Activated B cell treated with CpG ODN at 0.5 μM for 24 hours (primary cell): ENCODE data around the gene COPE. TPM values are rescaled to one million over a fixed set of nuclear protein-coding genes. Genes with fewer than 3 reads are reported as not detected.
"Not testable (repeated sequence)": the region's sequence is repeated elsewhere in the genome, so short reads cannot be mapped to it uniquely, and the experiment has no call there.

ENCODE experiments used
- ATAC-seq: fragments of 200-7000 bp; cut with Tn5 transposase; one replicate; pipeline ENCODE4 v1.10.0; 2021; ENCODE audit warnings: low read depth, mild to moderate bottlenecking, moderate library complexity
- CTCF ChIA-PET: fragments of 350-600 bp; sonication (Branson Sonifier 250); formaldehyde crosslinking; loops from one replicate; lab custom pipeline; 2021; ENCODE audit warnings: antibody characterized with exemption; lab: Charles Lee
- POLR2A ChIA-PET: fragments of 350-600 bp; sonication (Branson Sonifier 250); formaldehyde crosslinking; loops from one replicate; lab custom pipeline; 2021; ENCODE audit warnings: antibody characterized with exemption; lab: Charles Lee
- DNase-seq: peaks from one replicate; pipeline ENCODE4 v3.0.0; 2022
- H3K27ac Mint-ChIP-seq: one replicate; pipeline ENCODE4 v1.8.0; 2020; ENCODE audit warnings: mixed read lengths
- H3K27me3 Mint-ChIP-seq: one replicate; pipeline ENCODE4 v1.8.0; 2021; ENCODE audit warnings: mixed read lengths
- H3K36me3 Mint-ChIP-seq: one replicate; pipeline ENCODE4 v1.8.0; 2021; ENCODE audit warnings: low read depth, mixed read lengths
- H3K4me1 Mint-ChIP-seq: one replicate; pipeline ENCODE4 v1.8.0; 2021; ENCODE audit warnings: mixed read lengths
- H3K4me3 Mint-ChIP-seq: one replicate; pipeline ENCODE4 v1.8.0; 2020; ENCODE audit warnings: mild to moderate bottlenecking, mixed read lengths
- H3K9me3 Mint-ChIP-seq: one replicate; pipeline ENCODE4 v1.8.0; 2020; ENCODE audit warnings: mixed read lengths
- CTCF ChIP-seq: fragments of 200-600 bp; IDR thresholded peaks from one replicate; pipeline ENCODE4 v1.8.0; 2022; ENCODE audit warnings: antibody characterized with exemption, mild to moderate bottlenecking
- intact Hi-C: fragments of 100-400 bp; cut with micrococcal nuclease; formaldehyde crosslinking; loops from one replicate; pipeline ENCODE4 v1.15.1; 2024
- total RNA-seq: library from RNA; stranded (reverse); gene quantifications from 2 replicates; pipeline ENCODE4 v1.2.3, GENCODE V29; 2022

COPE gene
- total RNA-seq, 1 donor from 2014 or later: 253 TPM

- DNase-seq: no peak
- Mint-ChIP-seq H3K4me3 (no peak overlapping the region), H3K9me3 (no peaks in the 10 kb centered on the region), H3K4me1 (peaks cover 10% of the 10 kb centered on the region), H3K36me3 (no peaks in the 10 kb centered on the region), H3K27ac (no peak overlapping the region), H3K27me3 (peaks cover 16% of the 10 kb centered on the region)
- intact Hi-C loops: no loop called here
- no peak for TF ChIP-seq CTCF
- no peak for ATAC-seq
- ChIA-PET POLR2A (no interaction called here), CTCF (no interaction called here)
Measured at GRCh38 chr19:18961767-18962620, 42.8 kb upstream of the COPE start.

GRCh38 chr19:18960370-18960769, 41.2 kb upstream of the COPE start:
- no peak for DNase-seq
- intact Hi-C loops: no loop called here
- H3K4me3 Mint-ChIP-seq: no peak overlapping the region
- peaks cover 10% of the 10 kb centered on the region for H3K4me1 Mint-ChIP-seq
- peaks cover 13% of the 10 kb centered on the region for H3K27me3 Mint-ChIP-seq
- TF ChIP-seq CTCF: no peak
- CTCF ChIA-PET: no interaction called here
- POLR2A ChIA-PET: no interaction called here
- H3K9me3 Mint-ChIP-seq: no peaks in the 10 kb centered on the region
- ATAC-seq: no peak
- H3K27ac Mint-ChIP-seq: no peak overlapping the region
- H3K36me3 Mint-ChIP-seq: no peaks in the 10 kb centered on the region

- no peak for TF ChIP-seq CTCF
- Mint-ChIP-seq H3K4me3 (no peak overlapping the region), H3K27ac (no peak overlapping the region), H3K4me1 (no peaks in the 10 kb centered on the region), H3K36me3 (no peaks in the 10 kb centered on the region), H3K27me3 (no peaks in the 10 kb centered on the region), H3K9me3 (no peaks in the 10 kb centered on the region)
- ChIA-PET CTCF (no interaction called here), POLR2A (no interaction called here)
- intact Hi-C loops: no loop called here
- DNase-seq (no peak), ATAC-seq (no peak)
Measured at GRCh38 chr19:18955042-18955441, 35.9 kb upstream of the COPE start.

GRCh38 chr19:18954094-18954493, 34.9 kb upstream of the COPE start:
- no peak for DNase-seq
- H3K36me3 Mint-ChIP-seq: no peaks in the 10 kb centered on the region
- ChIA-PET CTCF (no interaction called here), POLR2A (no interaction called here)
- intact Hi-C loops: no loop called here
- H3K4me1 Mint-ChIP-seq: no peaks in the 10 kb centered on the region
- H3K27ac Mint-ChIP-seq: no peak overlapping the region
- no peak for TF ChIP-seq CTCF
- no peaks in the 10 kb centered on the region for H3K27me3 Mint-ChIP-seq
- H3K9me3 Mint-ChIP-seq: no peaks in the 10 kb centered on the region
- H3K4me3 Mint-ChIP-seq: no peak overlapping the region
- no peak for ATAC-seq

- H3K27me3 Mint-ChIP-seq, H3K9me3 Mint-ChIP-seq, H3K27ac Mint-ChIP-seq, H3K36me3 Mint-ChIP-seq, CTCF ChIA-PET, H3K4me1 Mint-ChIP-seq, DNase-seq, H3K4me3 Mint-ChIP-seq, ATAC-seq, intact Hi-C loops, POLR2A ChIA-PET: not testable (repeated sequence)
Measured at GRCh38 chr19:18952364-18953003, 33.3 kb upstream of the COPE start.
